ENCODE data around the gene AIG1.

Gene AIG1

GRCh38 chr6:143385636-143386035 is 324.9 kb downstream of the AIG1 start:
- no peak for DNase-seq

GRCh38 chr6:143390278-143390677 is 329.6 kb downstream of the AIG1 start:
- DNase-seq = no peak
